ENCODE data around the gene RINL.
"Not testable (repeated sequence)": the region's sequence is repeated elsewhere in the genome, so short reads cannot be mapped to it uniquely, and the experiment has no call there.

The RINL gene

DNA sequence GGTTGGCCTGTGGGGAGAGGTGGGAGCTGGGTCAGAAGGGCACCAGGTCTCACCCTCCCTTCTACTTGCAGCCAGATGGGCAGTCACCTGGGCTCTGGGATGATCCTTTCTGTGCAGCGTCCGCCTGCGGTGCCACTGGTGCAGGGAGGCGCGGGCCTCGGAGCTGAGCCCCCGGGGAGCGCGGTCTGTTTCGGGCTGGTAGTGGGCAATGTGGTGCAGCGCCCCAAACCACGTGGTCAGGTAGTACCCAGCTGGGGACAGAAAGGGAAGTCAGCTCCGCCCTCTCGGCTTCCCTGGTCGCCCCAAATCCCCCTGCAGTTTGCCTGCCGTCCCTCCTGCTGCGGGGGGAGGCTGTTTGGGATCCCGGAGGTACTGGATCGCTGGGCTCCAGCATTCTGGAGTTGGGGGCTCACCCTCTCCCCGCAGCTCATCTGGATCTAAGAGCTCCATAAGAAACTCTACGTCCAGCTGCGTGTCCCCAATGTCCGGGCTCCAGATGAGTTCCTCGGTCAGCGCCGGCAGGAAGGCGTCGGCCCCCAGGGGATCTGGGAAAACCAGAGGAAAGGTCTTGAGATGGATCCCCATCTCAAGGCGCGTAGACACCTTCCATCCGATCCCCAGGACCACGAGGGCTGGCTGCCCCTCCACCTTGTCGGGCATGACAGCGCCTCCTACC lies 8.8 kb downstream of the RINL start:
- ATAC-seq (peak; percentile 44), DNase-seq (peak in 1 of 2 donors; percentile 57)
- Mint-ChIP-seq H3K4me1 (peaks cover 67% of the 10 kb centered on the region), H3K9me3 (peaks cover 6 to 7% of the 10 kb centered on the region in 2 donors), H3K27ac (peak overlapping the region; percentile 90 to 91), H3K27me3 (no peaks in the 10 kb centered on the region), H3K4me3 (peak overlapping the region; percentile 87 to 99)

DNA sequence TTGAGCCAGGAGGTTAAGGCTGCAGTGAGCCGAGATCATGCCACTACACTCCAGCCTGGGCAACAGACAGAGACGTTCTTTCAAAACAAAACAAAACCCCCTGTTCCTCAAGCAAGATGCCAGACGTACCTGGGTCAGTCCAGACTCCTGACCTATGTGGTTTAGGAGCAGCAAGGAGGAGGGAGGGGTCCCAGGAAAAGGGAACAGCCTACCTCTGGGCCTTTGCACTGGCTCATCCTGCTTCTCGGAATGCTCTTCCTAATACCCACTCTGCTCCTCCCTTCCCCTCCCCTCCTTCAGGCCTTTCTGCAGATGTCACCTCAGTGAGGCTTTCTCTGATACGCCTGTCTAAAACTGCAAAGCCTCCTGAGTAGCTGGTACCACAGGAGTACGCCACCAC lies 9.5 kb downstream of the RINL start:
- DNase-seq, result no peak
- no peaks in the 10 kb centered on the region for H3K27me3 Mint-ChIP-seq
- H3K9me3 Mint-ChIP-seq, result peaks cover 7 to 8% of the 10 kb centered on the region in 2 donors
- no peak for ATAC-seq
- peaks cover 70% of the 10 kb centered on the region for H3K4me1 Mint-ChIP-seq
- peak overlapping the region; percentile 87 to 99 for H3K4me3 Mint-ChIP-seq
- peak overlapping the region; percentile 64 to 90 for H3K27ac Mint-ChIP-seq

DNA sequence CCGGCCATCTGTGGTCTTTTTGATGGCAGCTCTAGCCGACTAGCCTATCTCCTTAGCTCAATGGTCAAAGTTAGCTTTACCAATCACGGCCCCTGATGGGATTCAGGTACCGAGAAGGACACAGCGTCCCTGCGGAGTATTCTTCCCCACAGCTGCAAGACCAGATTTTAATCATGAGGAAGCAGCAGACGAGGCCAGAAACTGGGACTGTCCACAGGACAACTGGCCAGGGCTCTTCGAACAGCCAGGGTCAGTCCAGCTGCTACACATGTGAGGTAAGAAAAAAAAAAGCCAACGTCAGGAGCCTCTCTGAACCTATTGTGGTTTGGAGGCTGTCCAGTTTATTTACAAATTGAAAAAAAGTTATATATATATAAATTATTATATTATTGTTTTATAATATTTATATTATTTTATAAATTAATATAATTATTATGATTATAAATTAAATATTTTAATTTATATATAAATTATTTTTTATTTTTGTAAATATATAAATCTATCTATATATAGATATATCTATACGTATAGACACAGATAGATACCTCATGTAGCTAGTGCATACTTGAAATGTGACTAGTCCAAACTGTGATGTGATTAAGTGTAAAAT lies 10.8 kb downstream of the RINL start:
- peaks cover 76% of the 10 kb centered on the region for H3K4me1 Mint-ChIP-seq
- H3K27ac Mint-ChIP-seq, result no peak overlapping the region
- H3K27me3 Mint-ChIP-seq, result no peaks in the 10 kb centered on the region
- ATAC-seq (no peak), DNase-seq (no peak)
- no peak overlapping the region for H3K4me3 Mint-ChIP-seq
- H3K9me3 Mint-ChIP-seq, result peaks cover 7 to 8% of the 10 kb centered on the region in 2 donors

DNA sequence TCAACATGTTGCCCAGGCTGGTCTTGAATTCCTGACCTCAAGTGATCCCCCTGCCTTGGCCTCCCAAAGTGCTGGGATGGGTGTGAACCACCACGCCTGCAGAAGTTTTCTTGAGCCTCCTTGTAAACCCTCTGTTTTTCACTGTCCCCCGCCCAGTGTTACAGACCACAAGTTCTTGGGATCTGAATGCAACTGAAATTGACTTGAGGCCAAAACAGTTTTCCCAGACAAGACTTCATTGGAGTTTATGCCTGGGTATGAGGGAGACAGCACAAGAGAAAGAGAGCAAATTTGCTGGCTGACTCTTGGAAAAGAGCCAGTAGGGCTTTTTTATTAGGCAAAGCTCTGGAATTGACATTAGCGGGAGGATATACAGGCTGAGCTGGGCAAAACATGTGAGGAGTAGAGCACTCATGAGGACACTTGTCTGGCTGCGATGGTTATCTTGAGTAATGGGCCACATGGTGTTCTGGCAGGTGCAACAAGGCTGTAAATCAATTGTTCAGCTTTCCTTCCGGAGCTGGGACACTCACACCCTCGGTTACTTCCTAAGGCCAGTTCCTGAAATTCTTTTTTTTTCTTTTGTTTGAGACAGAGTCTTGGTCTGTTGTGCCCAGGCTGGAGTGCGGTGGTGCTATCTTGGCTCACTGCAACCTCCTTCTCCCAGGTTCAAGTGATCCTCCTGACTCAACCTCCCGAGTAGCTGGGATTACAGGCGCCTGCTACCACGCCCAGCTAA lies 15.6 kb downstream of the RINL start:
- ATAC-seq (no peak), DNase-seq (no peak)
- peaks cover 7 to 8% of the 10 kb centered on the region in 2 donors for H3K9me3 Mint-ChIP-seq
- H3K4me1 Mint-ChIP-seq, result peaks cover 60% of the 10 kb centered on the region
- no peak overlapping the region for H3K4me3 Mint-ChIP-seq
- H3K27ac Mint-ChIP-seq, result no peak overlapping the region
- no peaks in the 10 kb centered on the region for H3K27me3 Mint-ChIP-seq

DNA sequence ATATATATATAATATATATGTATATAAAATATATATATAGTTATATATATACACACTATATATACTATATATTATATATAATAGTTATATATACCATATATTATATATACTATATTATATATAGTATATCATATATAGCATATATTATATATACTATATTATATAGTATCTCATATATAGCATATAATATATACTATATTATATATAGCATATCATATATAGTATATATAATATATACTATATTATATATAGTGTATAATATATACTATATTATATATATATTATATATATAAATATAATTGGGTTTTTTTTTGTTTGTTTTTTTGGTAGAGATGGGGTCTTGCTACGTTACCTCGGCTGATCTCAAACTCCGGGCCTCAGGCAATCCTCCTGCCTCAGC lies 16.7 kb downstream of the RINL start:
- H3K9me3 Mint-ChIP-seq, result peaks cover 7 to 8% of the 10 kb centered on the region in 2 donors
- ATAC-seq (no peak), DNase-seq (no peak)
- no peak overlapping the region for H3K27ac Mint-ChIP-seq
- peaks cover 62% of the 10 kb centered on the region for H3K4me1 Mint-ChIP-seq
- H3K4me3 Mint-ChIP-seq, result no peak overlapping the region
- H3K27me3 Mint-ChIP-seq, result no peaks in the 10 kb centered on the region

DNA sequence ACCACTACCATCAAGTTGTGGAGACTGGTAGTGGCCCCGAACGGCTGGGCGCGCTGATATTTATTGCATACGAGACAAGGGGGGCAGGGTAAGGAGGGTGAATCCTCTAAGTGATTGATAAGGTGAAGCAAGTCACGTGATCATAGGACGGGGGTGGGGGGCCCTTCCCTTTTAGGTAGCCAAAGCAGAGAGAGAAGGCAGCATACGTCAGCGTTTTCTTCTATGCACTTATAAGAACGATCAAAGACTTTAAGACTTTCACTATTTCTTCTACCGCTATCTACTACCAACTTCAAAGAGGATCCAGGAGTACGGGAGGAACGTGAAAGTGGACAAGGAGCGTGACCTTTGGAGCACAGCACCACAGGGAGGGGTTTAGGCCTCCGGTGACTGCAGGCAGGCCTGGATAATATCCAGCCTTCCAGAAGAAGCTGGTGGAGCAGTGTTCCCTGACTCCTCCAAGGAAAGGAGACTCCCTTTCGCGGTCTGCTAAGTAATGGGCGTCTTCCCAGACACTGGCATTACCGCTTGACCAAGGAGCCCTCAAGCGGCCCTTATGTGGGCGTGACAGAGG lies 18.4 kb downstream of the RINL start:
- H3K27ac Mint-ChIP-seq, DNase-seq, H3K4me3 Mint-ChIP-seq, ATAC-seq, H3K9me3 Mint-ChIP-seq, H3K27me3 Mint-ChIP-seq: not testable (repeated sequence)
- peaks cover 49% of the 10 kb centered on the region for H3K4me1 Mint-ChIP-seq

DNA sequence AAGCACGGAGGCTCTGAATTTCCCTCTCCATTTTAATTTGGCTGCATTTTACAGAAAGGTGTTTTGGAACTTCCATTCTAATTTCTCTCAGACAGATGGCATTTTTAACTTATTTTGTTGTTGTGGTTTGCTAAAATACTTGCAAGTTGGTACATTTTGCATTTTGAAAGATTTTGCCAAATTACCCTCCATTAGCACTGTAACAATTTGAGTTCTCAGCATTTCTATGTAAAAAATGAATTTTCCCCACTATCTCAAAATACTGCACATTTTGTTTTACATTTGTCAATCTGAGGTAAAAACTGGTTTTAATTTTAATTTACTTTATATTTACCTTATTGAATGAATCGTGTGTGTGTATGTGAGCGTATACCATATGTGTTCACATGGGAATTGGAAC lies 21.3 kb downstream of the RINL start:
- ATAC-seq (no peak), DNase-seq (no peak)
- H3K4me1 Mint-ChIP-seq, result peaks cover 51% of the 10 kb centered on the region
- no peaks in the 10 kb centered on the region for H3K27me3 Mint-ChIP-seq
- no peaks in the 10 kb centered on the region for H3K9me3 Mint-ChIP-seq
- peak overlapping the region; percentile 28 to 29 for H3K27ac Mint-ChIP-seq
- peak overlapping the region; percentile 42 to 74 for H3K4me3 Mint-ChIP-seq

DNA sequence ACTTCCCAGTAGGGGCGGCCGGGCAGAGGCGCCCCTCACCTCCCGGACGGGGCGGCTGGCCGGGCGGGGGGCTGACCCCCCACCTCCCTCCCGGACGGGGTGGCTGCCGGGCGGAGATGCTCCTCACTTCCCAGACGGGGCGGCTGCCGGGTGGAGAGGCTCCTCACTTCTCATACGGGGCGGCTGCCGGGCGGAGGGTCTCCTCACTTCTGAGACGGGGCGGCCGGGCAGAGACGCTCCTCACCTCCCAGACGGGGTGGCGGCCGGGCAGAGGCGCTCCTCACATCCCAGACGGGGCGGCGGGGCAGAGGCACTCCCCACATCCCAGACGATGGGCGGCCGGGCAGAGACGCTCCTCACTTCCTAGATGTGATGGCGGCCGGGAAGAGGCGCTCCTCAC lies 22.3 kb downstream of the RINL start:
- H3K27me3 Mint-ChIP-seq, H3K4me3 Mint-ChIP-seq, H3K9me3 Mint-ChIP-seq, ATAC-seq, DNase-seq, H3K27ac Mint-ChIP-seq: not testable (repeated sequence)
- H3K4me1 Mint-ChIP-seq, result peaks cover 58% of the 10 kb centered on the region

DNA sequence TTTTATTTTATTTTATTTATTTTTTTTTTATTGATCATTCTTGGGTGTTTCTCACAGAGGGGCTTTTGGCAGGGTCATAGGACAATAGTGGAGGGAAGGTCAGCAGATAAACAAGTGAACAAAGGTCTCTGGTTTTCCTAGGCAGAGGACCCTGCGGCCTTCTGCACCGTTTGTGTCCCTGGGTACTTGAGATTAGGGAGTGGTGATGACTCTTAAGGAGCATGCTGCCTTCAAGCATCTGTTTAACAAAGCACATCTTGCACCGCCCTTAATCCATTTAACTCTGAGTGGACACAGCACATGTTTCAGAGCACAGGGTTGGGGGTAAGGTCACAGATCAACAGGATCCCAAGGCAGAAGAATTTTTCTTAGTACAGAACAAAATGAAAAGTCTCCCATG lies 23.1 kb downstream of the RINL start:
- H3K9me3 Mint-ChIP-seq, ATAC-seq, H3K27ac Mint-ChIP-seq, H3K27me3 Mint-ChIP-seq, H3K4me3 Mint-ChIP-seq, DNase-seq: not testable (repeated sequence)
- peaks cover 56% of the 10 kb centered on the region for H3K4me1 Mint-ChIP-seq

DNA sequence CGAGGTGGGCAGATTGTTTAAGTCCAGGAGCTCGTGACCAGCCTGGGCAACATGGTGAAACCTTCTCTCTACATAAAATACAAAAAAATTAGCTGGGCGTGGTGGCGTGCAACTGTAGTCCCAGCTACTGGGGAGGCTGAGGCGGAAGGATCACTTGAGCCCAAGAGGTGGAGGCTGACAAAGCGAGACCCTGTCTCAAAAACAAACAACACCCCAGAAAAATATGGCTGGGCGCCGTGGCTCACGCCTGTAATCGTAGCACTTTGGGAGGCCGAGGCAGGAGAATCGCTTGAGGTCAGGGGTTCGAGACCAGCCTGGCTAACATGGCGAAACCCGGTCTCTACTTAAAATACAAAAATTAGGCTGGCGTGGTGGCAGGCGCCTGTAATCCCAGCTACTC lies 24.9 kb downstream of the RINL start:
- DNase-seq, result no peak
- Mint-ChIP-seq H3K4me3 (peak overlapping the region; percentile 90 to 98), H3K9me3 (no peaks in the 10 kb centered on the region), H3K27me3 (no peaks in the 10 kb centered on the region), H3K4me1 (peaks cover 56% of the 10 kb centered on the region), H3K27ac (peak overlapping the region in 1 of 2 donors; percentile 89)
- no peak for ATAC-seq

DNA sequence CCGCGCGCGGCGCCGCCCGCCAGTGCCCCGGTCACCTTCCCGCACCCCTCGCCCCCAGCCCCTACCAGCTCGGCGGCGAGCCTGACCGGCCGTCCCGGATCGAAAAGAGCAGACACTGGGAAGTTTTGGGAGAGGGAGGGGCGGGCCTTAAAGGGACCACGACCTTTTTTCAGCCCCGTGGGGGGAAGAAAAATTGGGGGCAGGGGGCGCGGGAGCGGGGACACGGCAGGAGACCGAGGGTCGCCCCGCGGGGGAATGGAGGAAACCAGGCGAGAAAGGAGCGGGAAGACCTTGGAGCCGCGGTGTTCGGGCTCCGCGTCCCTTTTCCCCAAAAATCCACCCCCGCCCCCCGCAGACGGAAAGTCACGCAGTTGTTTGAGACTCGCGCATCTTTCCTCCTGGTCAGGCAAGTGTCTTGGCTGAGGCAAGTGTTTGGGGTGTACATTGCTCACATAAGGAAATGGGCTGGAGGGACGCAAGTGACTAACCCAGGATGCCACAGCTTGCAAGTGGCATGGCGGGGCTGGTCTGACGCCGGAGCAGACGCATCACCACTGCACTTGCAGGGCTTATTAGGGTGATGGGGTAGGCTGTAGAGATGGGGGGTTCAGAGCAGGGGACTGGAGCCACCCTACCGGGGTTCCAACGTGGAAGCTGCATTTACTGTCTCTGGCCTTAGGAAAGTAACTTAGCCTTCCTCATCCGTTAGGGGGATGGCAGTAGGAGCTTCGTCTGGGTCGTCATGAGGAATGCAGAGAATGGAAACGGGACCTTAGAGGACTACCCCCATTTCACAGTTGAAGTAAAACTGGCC lies 25.6 kb downstream of the RINL start:
- Mint-ChIP-seq H3K27ac (peak overlapping the region; percentile 89 to 98), H3K9me3 (no peaks in the 10 kb centered on the region), H3K4me3 (peak overlapping the region; percentile 90 to 98), H3K4me1 (peaks cover 58% of the 10 kb centered on the region), H3K27me3 (no peaks in the 10 kb centered on the region)
- DNase-seq (peak; percentile 58 to 74), ATAC-seq (no peak)

DNA sequence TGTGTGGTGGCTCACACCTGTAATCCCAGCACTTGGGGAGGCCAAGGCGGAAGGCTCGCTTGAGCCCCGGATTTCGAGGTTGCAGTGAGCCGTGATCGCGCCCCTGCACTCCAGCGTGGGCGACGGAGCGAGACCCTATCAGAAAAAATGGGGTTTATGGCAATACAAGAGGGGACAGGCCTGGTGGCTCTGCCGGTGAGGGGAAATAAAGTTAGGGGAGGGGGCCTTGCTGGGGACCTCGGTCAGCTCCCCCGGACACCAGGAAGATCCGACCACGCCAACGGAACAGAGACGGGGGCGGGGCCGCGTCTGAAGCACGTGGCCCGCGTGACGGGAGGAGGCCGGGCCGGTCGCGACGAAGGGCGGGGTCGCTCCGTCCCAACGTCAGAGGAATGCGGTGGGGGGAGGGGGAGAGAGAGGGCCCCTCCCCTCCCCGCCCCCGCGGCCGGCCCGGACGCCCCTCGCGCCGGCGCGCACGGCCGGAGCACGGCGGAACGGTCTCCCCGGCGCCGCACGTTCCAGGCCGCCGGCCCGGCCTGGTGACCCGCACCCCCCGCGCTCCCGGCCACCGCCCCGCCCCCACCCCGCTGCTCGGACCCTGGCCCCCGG lies 26.3 kb downstream of the RINL start:
- ATAC-seq (peak; percentile 7), DNase-seq (peak; percentile 90 to 93)
- no peaks in the 10 kb centered on the region for H3K27me3 Mint-ChIP-seq
- peak overlapping the region; percentile 90 to 98 for H3K4me3 Mint-ChIP-seq
- H3K4me1 Mint-ChIP-seq, result peaks cover 58% of the 10 kb centered on the region
- H3K9me3 Mint-ChIP-seq, result no peaks in the 10 kb centered on the region
- peak overlapping the region; percentile 97 to 100 for H3K27ac Mint-ChIP-seq

DNA sequence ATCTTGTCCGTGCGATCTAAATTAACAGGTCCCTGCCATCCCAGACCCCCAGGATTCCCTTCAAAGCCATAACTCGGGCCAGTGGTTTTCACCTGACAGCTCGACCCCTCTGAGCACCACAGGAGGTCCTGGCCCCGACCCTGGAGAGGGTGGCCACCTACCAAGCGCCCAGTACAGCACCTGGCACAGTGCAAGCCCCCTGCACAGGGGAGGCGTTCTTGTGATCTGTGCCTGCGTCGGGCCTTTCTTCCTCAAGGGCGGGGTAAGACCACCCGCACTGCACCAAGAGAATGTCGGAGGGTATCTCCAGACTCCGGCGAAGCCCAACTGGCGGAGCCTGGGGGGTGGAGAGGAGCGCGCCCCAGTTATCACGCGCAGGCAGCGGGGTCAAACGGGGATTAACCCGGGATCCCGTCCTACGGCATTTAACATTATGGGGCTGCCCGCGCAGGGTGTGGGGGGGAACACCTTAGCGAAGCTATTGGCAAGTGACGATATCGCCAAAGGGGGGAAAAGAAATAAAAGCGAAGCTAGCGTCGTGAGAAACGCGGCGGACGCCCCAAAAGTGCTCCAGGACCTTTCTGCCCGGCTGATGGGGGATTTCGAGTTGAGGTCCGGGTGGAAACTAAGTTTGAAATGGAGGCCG lies 27.0 kb downstream of the RINL start:
- Mint-ChIP-seq H3K27ac (peak overlapping the region; percentile 97 to 100), H3K9me3 (no peaks in the 10 kb centered on the region), H3K4me1 (peaks cover 58% of the 10 kb centered on the region), H3K4me3 (peak overlapping the region; percentile 90 to 96), H3K27me3 (no peaks in the 10 kb centered on the region)
- ATAC-seq (no peak), DNase-seq (peak; percentile 57 to 58)

DNA sequence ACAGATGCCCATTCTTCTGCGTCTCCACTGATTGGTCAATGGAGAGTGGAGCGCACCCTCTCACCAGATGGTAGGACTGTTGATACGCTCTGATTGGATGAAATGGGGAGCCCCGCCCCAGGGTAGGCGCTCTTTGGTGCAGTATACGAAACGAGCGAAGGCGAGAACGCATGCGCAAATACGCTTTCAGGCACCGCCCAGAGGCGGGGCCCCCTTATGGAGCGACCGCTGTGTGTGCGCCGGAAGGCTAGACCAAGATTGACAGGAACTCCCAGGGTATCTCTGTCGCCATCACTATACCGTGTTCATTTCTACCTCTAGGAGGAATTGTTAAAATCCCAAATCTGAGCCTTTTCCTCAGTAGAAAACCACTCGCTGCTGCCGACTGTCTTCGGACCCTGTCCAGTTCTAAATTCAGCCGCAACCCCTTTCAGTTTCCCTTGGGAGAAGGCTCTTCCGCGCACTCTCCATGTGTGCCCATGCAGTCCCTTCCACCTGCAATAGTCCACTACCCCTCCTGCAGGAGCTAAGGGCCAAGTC lies 27.6 kb downstream of the RINL start:
- ATAC-seq, result peak; percentile 86
- H3K4me3 Mint-ChIP-seq, result peak overlapping the region; percentile 90 to 96
- DNase-seq, result peak; percentile 99
- H3K27me3 Mint-ChIP-seq, result no peaks in the 10 kb centered on the region
- no peaks in the 10 kb centered on the region for H3K9me3 Mint-ChIP-seq
- H3K27ac Mint-ChIP-seq, result peak overlapping the region; percentile 97 to 100
- H3K4me1 Mint-ChIP-seq, result peaks cover 63% of the 10 kb centered on the region

Measured in stimulated activated naive CD8-positive, alpha-beta T cell treated with anti-CD3 and anti-CD28 coated beads, Interleukin-15, amount 100 ng/mL, for 72 hours (primary cell).